WERI-Rb-1 (cell line): Measurements from ENCODE around the gene COL18A1.
"Not testable (repeated sequence)": the region's sequence is repeated elsewhere in the genome, so short reads cannot be mapped to it uniquely, and the experiment has no call there.

ENCODE experiments used
- DNase-seq: peaks from one replicate; pipeline ENCODE4 v3.0.0-alpha.2; 2020
- H3K27ac ChIP-seq: fragments of 250-450 bp; sonication (Bioruptor Pico); 2 replicates; pipeline ENCODE4 v1.5.1; 2020; ENCODE audit warnings: mild to moderate bottlenecking, moderate library complexity
- H3K27me3 ChIP-seq: fragments of 250-450 bp; sonication (Bioruptor Pico); 2 replicates; pipeline ENCODE4 v1.5.1; 2021; ENCODE audit warnings: mild to moderate bottlenecking, low read depth, moderate library complexity; ENCODE audit not compliant: insufficient read depth, severe bottlenecking
- H3K36me3 ChIP-seq: fragments of 250-450 bp; sonication (Bioruptor Pico); 2 replicates; pipeline ENCODE4 v1.5.1; 2020; ENCODE audit warnings: mild to moderate bottlenecking, moderate library complexity
- H3K4me3 ChIP-seq: 2 replicates; pipeline ENCODE4 v1.5.1; 2011; ENCODE audit warnings: low read depth, mild to moderate bottlenecking, control low read depth, low read length
- H3K9me3 ChIP-seq: fragments of 250-450 bp; sonication (Bioruptor Pico); 2 replicates; pipeline ENCODE4 v1.5.1; 2021; ENCODE audit warnings: mild to moderate bottlenecking, moderate library complexity; ENCODE audit not compliant: severe bottlenecking
- TF ChIP-seq, protein P1 (sequence below): IDR thresholded peaks from 2 replicates; pipeline ENCODE4 v1.5.1; 2011; ENCODE audit warnings: low read depth, mild to moderate bottlenecking, control low read depth, inconsistent platforms, low read length

COL18A1 gene

GRCh38 chr21:45524756-45525152 lies 119.8 kb downstream of the COL18A1 start:
- Histone ChIP-seq H3K27ac (no peak overlapping the region), H3K36me3 (peaks cover 82% of the 10 kb centered on the region), H3K27me3 (no peaks in the 10 kb centered on the region), H3K4me3 (no peak overlapping the region), H3K9me3 (peaks cover 15% of the 10 kb centered on the region)
- TF ChIP-seq, protein P1, sequence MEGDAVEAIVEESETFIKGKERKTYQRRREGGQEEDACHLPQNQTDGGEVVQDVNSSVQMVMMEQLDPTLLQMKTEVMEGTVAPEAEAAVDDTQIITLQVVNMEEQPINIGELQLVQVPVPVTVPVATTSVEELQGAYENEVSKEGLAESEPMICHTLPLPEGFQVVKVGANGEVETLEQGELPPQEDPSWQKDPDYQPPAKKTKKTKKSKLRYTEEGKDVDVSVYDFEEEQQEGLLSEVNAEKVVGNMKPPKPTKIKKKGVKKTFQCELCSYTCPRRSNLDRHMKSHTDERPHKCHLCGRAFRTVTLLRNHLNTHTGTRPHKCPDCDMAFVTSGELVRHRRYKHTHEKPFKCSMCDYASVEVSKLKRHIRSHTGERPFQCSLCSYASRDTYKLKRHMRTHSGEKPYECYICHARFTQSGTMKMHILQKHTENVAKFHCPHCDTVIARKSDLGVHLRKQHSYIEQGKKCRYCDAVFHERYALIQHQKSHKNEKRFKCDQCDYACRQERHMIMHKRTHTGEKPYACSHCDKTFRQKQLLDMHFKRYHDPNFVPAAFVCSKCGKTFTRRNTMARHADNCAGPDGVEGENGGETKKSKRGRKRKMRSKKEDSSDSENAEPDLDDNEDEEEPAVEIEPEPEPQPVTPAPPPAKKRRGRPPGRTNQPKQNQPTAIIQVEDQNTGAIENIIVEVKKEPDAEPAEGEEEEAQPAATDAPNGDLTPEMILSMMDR: no peak
- no peak for DNase-seq

- Histone ChIP-seq H3K27me3 (no peaks in the 10 kb centered on the region), H3K4me3 (no peak overlapping the region), H3K9me3 (peaks cover 12% of the 10 kb centered on the region), H3K27ac (no peak overlapping the region), H3K36me3 (peaks cover 82% of the 10 kb centered on the region)
- TF ChIP-seq, protein P1: no peak
- DNase-seq: no peak
Measured at GRCh38 chr21:45525153-45525909, 120.4 kb downstream of the COL18A1 start.

DNA sequence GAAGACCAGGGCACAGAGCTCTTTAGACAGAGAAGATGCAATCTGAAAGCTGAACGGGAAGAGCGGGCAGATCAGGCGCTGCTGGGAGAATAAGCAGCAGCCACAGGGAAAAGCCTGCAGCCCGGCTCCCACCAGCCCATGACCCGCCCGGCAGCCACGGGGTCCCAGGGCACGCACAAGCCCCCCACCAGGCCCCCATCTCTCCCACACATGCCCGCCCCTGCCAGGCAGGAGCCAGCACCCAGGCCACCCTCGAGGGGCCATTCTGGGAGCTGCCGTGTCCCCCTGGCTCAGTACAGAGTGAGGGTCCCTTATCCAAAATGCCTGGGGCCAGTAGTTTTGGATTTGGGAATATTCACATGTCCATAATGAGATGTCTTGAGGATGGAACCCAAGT lies 120.9 kb downstream of the COL18A1 start:
- Histone ChIP-seq H3K4me3 (no peak overlapping the region), H3K9me3 (peaks cover 12% of the 10 kb centered on the region), H3K36me3 (peaks cover 80% of the 10 kb centered on the region), H3K27ac (no peak overlapping the region), H3K27me3 (no peaks in the 10 kb centered on the region)
- DNase-seq: no peak
- TF ChIP-seq, protein P1: no peak

DNA sequence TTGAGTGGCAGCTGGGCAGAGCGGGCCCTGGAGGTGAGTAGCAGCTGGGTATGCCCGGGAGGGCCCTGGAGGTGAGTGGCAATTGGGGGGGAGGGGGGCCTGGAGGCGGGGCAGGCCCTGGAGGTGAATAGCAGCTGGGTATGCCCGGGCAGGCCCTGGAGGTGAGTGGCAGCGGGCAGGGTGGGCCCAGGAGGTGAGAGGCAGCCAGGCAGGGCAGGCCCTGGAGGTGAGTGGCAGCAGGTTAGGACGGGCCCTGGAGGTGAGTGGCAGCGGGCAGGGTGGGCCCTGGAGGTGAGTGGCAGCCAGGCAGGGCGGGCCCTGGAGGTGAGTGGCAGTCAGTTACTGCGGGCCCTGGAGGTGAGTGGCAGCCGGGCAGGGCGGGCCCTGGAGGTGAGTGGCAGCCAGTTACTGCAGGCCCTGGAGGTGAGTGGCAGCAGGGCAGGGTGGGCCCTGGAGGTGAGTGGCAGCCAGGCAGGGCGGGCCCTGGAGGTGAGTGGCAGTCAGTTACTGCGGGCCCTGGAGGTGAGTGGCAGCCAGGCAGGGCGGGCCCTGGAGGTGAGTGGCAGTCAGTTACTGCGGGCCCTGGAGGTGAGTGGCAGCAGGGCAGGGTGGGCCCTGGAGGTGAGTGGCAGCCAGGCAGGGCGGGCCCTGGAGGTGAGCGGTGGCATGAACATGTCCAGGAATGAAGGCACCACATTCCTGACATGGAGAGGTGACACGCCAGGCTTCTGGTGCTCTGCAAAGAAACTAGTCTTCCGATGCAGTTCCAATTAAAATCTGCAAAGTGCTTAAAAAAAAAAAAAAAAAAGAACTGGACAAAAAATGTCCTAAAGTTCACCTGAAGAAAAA lies 122.4 kb downstream of the COL18A1 start:
- peak; percentile 68 for DNase-seq
- Histone ChIP-seq H3K27ac (peak overlapping the region; percentile 26), H3K36me3 (peaks cover 77% of the 10 kb centered on the region)
- H3K4me3 ChIP-seq, H3K27me3 ChIP-seq, H3K9me3 ChIP-seq: not testable (repeated sequence)

DNA sequence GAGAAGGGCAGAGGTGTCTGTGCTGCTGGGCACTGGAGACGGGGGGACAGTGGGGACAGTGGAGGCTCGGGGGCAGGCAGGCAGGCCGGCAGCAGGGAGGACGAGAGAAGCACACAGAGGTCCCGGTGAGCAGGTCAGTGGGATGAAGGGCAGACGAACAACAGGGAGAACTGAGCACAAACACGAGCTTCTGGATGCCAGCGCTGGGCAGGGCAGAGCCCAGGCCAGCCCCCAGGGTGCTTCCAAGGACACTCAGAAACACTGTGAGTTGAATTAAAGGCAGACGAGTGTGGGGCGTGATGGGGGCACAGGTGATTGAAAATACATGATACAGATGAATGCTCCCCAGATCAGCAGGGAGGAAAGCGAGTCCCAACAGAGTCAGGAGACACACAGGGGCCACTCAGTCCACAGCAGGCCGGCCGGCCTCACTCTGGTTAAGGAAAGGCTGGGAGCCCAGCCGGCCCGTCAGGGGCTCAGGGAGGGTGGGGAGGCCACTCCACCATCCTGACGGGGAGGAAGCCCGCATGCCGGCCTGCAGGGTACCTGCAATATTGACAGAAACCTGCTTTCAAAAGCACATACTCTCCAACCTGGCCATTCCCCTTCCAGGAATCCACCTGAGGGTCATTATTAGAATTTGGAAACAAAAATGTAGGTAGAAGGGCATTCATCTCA lies 123.2 kb downstream of the COL18A1 start:
- Histone ChIP-seq H3K27ac (no peak overlapping the region), H3K27me3 (no peaks in the 10 kb centered on the region)
- TF ChIP-seq, protein P1: no peak

More for the DNA sequence above, 123.2 kb downstream of the COL18A1 start:
- Histone ChIP-seq H3K9me3 (no peaks in the 10 kb centered on the region), H3K36me3 (peaks cover 76% of the 10 kb centered on the region), H3K4me3 (no peak overlapping the region)
- no peak for DNase-seq
